Panc1 (cell line): ENCODE measurements around the gene PIPOX. TPM values are rescaled to one million over a fixed set of nuclear protein-coding genes. Genes with fewer than 3 reads are reported as not detected.

Source experiments
- ATAC-seq: fragments of 200-7000 bp; cut with Tn5 transposase; 2 replicates; pipeline ENCODE4 v1.9.1; 2020; ENCODE audit warnings: mild to moderate bottlenecking, moderate library complexity
- BruUV-seq: library from RNA; stranded (reverse); fragments of 400-500 nt; replicated peaks from 2 replicates; lab custom pipeline; 2021; lab: Mats Ljungman, UMichigan
- CTCF ChIA-PET: fragments of 300-600 bp; sonication (Branson Sonifier 250); formaldehyde crosslinking; loops from one replicate; lab custom pipeline; 2022; ENCODE audit warnings: antibody characterized with exemption; lab: Charles Lee
- POLR2A ChIA-PET: fragments of 300-600 bp; sonication (Branson Sonifier 250); formaldehyde crosslinking; loops from one replicate; lab custom pipeline; 2022; ENCODE audit warnings: antibody characterized with exemption; lab: Charles Lee
- DNase-seq: peaks from one replicate; pipeline ENCODE4 v3.0.0-alpha.2; 2010; ENCODE audit warnings: low read depth, low spot score
- H3K27ac ChIP-seq: 2 replicates; pipeline ENCODE4 v1.5.1; 2011; ENCODE audit warnings: mild to moderate bottlenecking, low read length, inconsistent platforms
- H3K27me3 ChIP-seq: fragments of 200-500 bp; sonication (Bioruptor generic); 2 replicates; pipeline ENCODE4 v1.6.0; 2014; ENCODE audit warnings: low read length, inconsistent platforms; ENCODE audit not compliant: control insufficient read depth, insufficient read depth
- H3K36me3 ChIP-seq: fragments of 200-500 bp; sonication (Bioruptor generic); 2 replicates; pipeline ENCODE4 v1.5.1; 2014; ENCODE audit warnings: inconsistent platforms, mild to moderate bottlenecking, low read length, moderate library complexity; ENCODE audit not compliant: control insufficient read depth, insufficient read depth
- H3K4me1 ChIP-seq: 2 replicates; pipeline ENCODE4 v1.5.1; 2011; ENCODE audit warnings: inconsistent platforms, mild to moderate bottlenecking, low read length, moderate library complexity; ENCODE audit not compliant: control insufficient read depth, insufficient read depth
- H3K4me3 ChIP-seq, 2 experiments: 2 replicates each; pipeline ENCODE4 v1.5.1; 2011 to 2012; ENCODE audit warnings: low read depth in 2 of 2, low read length in 2 of 2, mild to moderate bottlenecking in 2 of 2, inconsistent platforms in 1 of 2, moderate library complexity in 1 of 2
- H3K9me3 ChIP-seq: fragments of 200-500 bp; sonication (Bioruptor generic); 2 replicates; pipeline ENCODE4 v1.5.1; 2014; ENCODE audit warnings: low read depth, mild to moderate bottlenecking, inconsistent platforms, low read length, moderate library complexity; ENCODE audit not compliant: control insufficient read depth, insufficient read depth
- CTCF ChIP-seq: fragments of 450-650 bp; IDR thresholded peaks from 2 replicates; pipeline ENCODE4 v1.5.1; 2017; ENCODE audit warnings: mild to moderate bottlenecking
- POLR2AphosphoS5 ChIP-seq: IDR thresholded peaks from 2 replicates; pipeline ENCODE4 v1.6.1; 2012; ENCODE audit warnings: mild to moderate bottlenecking, low read depth, low read length, moderate library complexity
- REST ChIP-seq, 2 experiments: IDR thresholded peaks; 2 replicates each; pipeline ENCODE4 v1.6.1; 2011 to 2012; ENCODE audit warnings: low read depth in 2 of 2, control low read depth in 1 of 2, low read length in 1 of 2, mild to moderate bottlenecking in 1 of 2, moderate library complexity in 1 of 2; ENCODE audit not compliant: insufficient read depth in 1 of 2
- SIN3A ChIP-seq: IDR thresholded peaks from 2 replicates; pipeline ENCODE4 v1.6.1; 2012; ENCODE audit warnings: low read depth, mild to moderate bottlenecking, low read length, moderate library complexity, borderline replicate concordance; ENCODE audit not compliant: insufficient read depth
- TCF7L2 ChIP-seq: IDR thresholded peaks from 2 replicates; pipeline ENCODE4 v1.6.1; 2011; ENCODE audit warnings: mild to moderate bottlenecking, low read depth, low read length, inconsistent platforms
- in situ Hi-C: cut with HindIII; loops from 2 replicates; pipeline ENCODE4 v1.10.0; 2016; ENCODE audit warnings: low sequenced_read_pairs, low pct_unique_long_range_greater_than_20kb
- intact Hi-C: fragments of 100-400 bp; cut with micrococcal nuclease; formaldehyde crosslinking; loops from one replicate; pipeline ENCODE4 v1.10.0; 2022; ENCODE audit not compliant: unreplicated experiment
- total RNA-seq: library from RNA; stranded (reverse); gene quantifications from one replicate; pipeline ENCODE4 v1.2.1, GENCODE V29; 2021; ENCODE audit not compliant: unreplicated experiment

PIPOX gene
- total RNA-seq, 1 experiment from 2014 or later, result 2.4 TPM

- intact Hi-C loops (no loop called here), in situ Hi-C loops (no loop called here)
- Histone ChIP-seq H3K4me1 (no peaks in the 10 kb centered on the region), H3K27ac (no peak overlapping the region), H3K27me3 (peaks cover 13% of the 10 kb centered on the region), H3K36me3 (no peaks in the 10 kb centered on the region), H3K4me3 (no peak overlapping the region), H3K9me3 (no peaks in the 10 kb centered on the region)
- POLR2A ChIA-PET, result interaction anchor here (0.6 kb wide), 1 partner anchor 68 kb away, joined by 5 read pairs; no protein-coding TSS in a partner anchor
- CTCF ChIA-PET, result no interaction called here
- no peak for ATAC-seq
- no peak for DNase-seq
- TF ChIP-seq POLR2AphosphoS5 (no peak), TCF7L2 (no peak), CTCF (no peak), SIN3A (no peak), REST (IDR thresholded peaks at IDR 0.05; ENCODE audit: insufficient read depth in 1 of 2, low read depth in 2 of 2, low read length in 1 of 2) (no peak)
- BruUV-seq, result no TSS peak
These were observed 5.8 kb downstream of the PIPOX start for GRCh38 chr17:29048440-29049368.

GRCh38 chr17:29049541-29050145 is 6.7 kb downstream of the PIPOX start:
- intact Hi-C loops, result no loop called here
- CTCF ChIA-PET, result no interaction called here
- H3K27ac ChIP-seq, result no peak overlapping the region

More at GRCh38 chr17:29049541-29050145, 6.7 kb downstream of the PIPOX start:
- Histone ChIP-seq H3K4me3 (no peak overlapping the region), H3K36me3 (no peaks in the 10 kb centered on the region), H3K4me1 (no peaks in the 10 kb centered on the region), H3K27me3 (peaks cover 13% of the 10 kb centered on the region), H3K9me3 (no peaks in the 10 kb centered on the region)
- TF ChIP-seq SIN3A (no peak), POLR2AphosphoS5 (no peak), CTCF (no peak), TCF7L2 (no peak), REST (IDR thresholded peaks at IDR 0.05; ENCODE audit: insufficient read depth in 1 of 2, low read depth in 2 of 2, low read length in 1 of 2) (no peak)
- POLR2A ChIA-PET, result no interaction called here
- in situ Hi-C loops, result no loop called here
- DNase-seq, result no peak
- no TSS peak for BruUV-seq
- no peak for ATAC-seq
